ENCODE results near the gene LRRC46. TPM values are rescaled to one million over a fixed set of nuclear protein-coding genes. Genes with fewer than 3 reads are reported as not detected.
A peak's percentile ranks its signal among the peaks of the same experiment; 100 is the strongest.

The LRRC46 gene
- total and polyA plus RNA-seq, 9 of the 15 experiments (the other 6 are each of a cell fraction or from before 2014, with no cell fraction given), result 0.39 to 1.4 (median 0.53) TPM; not detected in 1

GRCh38 chr17:47877368-47878034 lies 46.0 kb downstream of the LRRC46 start (continued):
- no peak for TF ChIP-seq PRPF4 (IDR thresholded peaks at IDR 0.05; ENCODE audit: insufficient read depth, low read depth, low read length, poor library complexity, severe bottlenecking)
- no peak for TF ChIP-seq HMGXB4 (CRISPR knock-in tag; IDR thresholded peaks at IDR 0.05)
- TF ChIP-seq NFXL1 (CRISPR knock-in tag; IDR thresholded peaks at IDR 0.05), result no peak
- TF ChIP-seq HOMEZ (CRISPR knock-in tag; IDR thresholded peaks at IDR 0.05), result no peak
- TF ChIP-seq ATF1 (CRISPR knock-in tag; IDR thresholded peaks at IDR 0.05), result no peak
- peak; percentile 63 for TF ChIP-seq ATF1 (tag; IDR thresholded peaks at IDR 0.05)
- no peak for TF ChIP-seq ELK1 (CRISPR knock-in tag; IDR thresholded peaks at IDR 0.05)
- TF ChIP-seq EZH2 (IDR thresholded peaks at IDR 0.05; ENCODE audit: borderline replicate concordance, low read depth, low read length), result no peak
- no peak for TF ChIP-seq KAT7 (CRISPR knock-in tag; IDR thresholded peaks at IDR 0.05; ENCODE audit: borderline replicate concordance)
- peak; percentile 82; the same call in 1 of the 2 replicates for TF ChIP-seq DMBX1 (CRISPR knock-in tag; IDR thresholded peaks at IDR 0.05; ENCODE audit: borderline replicate concordance)
- peak; percentile 97 for TF ChIP-seq ZFP36 (IDR thresholded peaks at IDR 0.05; ENCODE audit: low read depth, low read length, partially characterized antibody)
- TF ChIP-seq LCOR (CRISPR knock-in tag; IDR thresholded peaks at IDR 0.05), result 0 out of 2 replicates have a peak, but pooled peaks have one; percentile 40
- no peak for TF ChIP-seq BCLAF1 (IDR thresholded peaks at IDR 0.05; ENCODE audit: borderline replicate concordance in 1 of 2, control insufficient read depth in 1 of 2, low read depth in 2 of 2, low read length in 1 of 2)
- TF ChIP-seq ZNF639 (CRISPR knock-in tag; conservative IDR thresholded peaks at IDR 0.05 in 1 of 2, IDR thresholded peaks at IDR 0.05 in 1 of 2), result peak in 1 of 2 experiments; percentile 72; a peak in 1 of 4 replicates
- no peak for TF ChIP-seq ZNF24 (IDR thresholded peaks at IDR 0.05)
